ENCODE results near the gene CDC42EP5. TPM values are rescaled to one million over a fixed set of nuclear protein-coding genes. Genes with fewer than 3 reads are reported as not detected.

CDC42EP5 gene
- total RNA-seq, 1 experiment from 2014 or later: 0.25 TPM

DNA sequence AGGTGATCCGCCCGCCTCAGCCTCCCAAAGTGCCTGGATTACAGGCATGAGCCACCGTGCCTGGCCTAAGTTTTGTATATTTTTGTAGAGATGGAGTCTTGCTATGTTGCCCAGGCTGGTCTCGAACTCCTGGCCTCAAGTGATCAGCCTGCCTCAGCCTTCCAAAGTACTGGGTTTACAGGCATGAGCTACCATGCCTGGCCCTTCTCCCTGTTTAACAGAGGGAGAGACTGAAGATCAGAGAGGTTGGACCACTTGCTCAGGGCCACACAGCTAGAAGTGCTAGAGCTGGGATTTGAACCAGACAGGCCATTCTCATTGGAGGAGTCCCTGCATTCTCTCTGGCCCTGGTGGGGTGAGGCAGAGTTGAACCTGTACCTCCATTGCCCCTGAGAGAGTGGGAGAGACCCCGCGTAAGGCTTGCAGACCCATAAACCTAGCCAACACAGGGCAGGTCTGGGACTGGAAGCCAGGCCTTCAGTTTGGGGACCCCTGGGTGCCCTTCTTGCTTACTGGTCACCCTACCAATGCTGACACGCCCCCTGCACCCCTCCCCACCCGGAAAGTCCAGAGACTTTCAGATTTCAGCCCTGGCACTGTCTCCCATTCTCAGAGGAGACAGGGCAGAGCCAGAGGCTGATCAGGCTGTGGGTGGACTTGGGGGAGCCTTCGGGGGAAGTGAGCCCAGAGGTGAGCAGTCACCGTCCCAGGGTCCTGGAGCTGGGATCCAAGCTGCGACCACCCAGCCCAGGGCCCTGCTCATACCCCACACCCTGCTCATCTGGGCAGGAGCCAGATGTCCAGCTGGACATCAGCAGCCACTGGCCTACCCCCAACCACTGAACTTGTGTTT, 44.5 kb downstream of the CDC42EP5 start:
- DNase-seq (ENCODE audit: low read depth): no peak

DNA sequence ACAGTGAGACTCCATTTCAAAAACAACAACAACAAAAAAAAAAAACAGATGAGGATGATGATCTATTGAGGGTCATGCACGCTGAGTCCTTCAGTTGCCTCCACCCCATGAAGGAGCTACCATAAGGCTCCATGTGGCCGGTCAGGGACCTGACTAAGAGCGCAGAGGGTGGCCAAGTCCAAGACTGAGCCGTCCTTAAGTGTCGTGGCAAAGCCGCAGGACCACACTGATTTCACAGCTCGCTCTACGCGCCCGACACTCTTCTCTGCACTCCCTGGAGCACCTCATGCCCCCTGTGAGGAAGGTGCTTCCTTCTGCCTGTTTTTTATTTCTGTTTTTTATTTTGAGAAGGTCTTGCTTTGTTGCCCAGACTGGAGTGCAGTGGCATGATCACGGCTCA, 45.5 kb downstream of the CDC42EP5 start:
- DNase-seq (ENCODE audit: low read depth): no peak

DNA sequence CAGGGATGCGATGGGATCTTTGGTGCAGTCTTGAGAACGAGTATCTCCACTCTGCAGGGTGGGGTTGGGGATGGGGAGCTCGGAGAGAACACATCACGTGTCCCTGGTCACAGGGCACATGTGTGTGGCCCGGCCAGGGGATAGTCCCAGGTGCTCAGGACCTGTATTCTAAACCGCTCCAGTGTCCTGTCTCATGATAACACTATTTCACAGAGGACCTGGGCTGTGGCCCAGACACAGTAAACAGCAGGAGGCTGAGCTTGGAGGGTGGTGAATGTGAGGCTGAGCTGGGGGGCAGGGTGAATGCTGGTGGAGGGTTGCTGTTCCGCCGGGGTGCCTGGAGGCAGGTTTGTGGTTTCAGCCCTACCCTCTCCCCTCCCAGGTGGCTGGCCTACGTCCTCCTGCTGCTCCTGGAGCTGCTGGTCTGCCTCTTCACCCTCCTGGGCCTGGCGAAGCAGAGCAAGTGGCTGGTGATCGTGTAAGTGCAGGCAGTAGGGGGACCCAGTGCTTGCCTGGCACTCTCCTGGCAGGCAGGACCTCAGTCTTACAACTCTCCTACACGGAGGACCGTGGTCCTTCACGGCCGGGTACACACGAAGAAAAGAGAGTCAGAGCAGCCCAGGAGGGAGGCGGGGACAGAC, 46.7 kb downstream of the CDC42EP5 start:
- no peak for DNase-seq (ENCODE audit: low read depth)

- no peak for DNase-seq (ENCODE audit: low read depth)
Observed at GRCh38 chr19:54425382-54425723, 47.7 kb downstream of the CDC42EP5 start.

DNA sequence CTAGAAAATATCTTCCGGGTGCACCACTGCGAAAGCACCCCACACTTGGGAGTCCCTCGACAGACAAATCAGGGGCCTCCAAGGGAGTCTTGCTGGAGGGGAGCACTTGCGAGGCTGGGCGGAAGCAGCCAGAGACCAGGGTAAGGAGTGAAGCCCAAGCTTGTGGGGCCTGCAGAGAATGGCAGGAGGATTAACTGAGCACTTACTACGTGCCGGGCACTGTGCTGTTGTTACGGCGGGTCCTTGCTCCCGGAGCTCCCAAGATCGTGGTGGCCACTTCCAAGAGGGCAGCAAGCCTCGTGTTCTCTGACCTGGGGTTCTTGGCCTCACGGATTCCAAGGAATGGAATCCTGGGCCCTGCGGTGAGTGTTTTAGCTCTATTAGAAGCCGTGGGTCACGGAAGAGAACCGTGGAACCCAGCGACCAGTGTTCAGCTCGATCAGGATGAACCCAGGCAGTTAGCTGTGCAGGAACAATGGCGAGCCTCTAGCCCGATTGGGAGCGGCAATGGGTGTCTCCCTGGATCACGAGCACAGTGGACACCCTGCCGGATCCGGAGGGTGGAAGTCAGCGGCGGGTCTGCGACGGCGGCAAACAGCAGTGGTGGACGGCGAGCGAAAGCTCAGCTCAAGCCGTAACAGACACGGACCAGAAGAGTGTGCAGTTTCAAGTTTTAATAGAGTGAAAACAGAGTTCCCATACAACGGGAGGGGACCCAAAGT, 48.3 kb downstream of the CDC42EP5 start:
- DNase-seq (ENCODE audit: low read depth): no peak

DNA sequence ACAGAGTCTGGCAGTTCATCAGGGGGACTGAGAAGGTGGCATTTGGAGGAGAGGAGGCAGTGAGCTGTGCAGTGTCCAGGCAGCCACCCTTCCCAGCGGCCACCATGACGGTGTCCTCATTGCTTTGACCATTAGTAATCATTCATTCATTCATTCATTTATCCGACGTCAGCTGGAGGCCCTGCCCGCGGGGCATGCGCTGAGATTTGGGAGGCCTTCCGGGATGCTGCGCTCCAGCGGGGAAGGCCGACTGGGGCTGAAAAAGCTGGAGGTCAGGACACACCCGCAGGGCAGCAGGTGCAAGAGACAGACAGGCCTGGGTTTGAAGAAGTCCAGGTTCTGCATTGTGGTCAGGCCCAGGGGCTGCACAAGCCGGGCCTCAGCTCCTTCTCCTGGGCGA, 48.9 kb downstream of the CDC42EP5 start:
- no peak for DNase-seq (ENCODE audit: low read depth)

- DNase-seq (ENCODE audit: low read depth): no peak
Observed at GRCh38 chr19:54422136-54422535, 51.0 kb downstream of the CDC42EP5 start.

DNA sequence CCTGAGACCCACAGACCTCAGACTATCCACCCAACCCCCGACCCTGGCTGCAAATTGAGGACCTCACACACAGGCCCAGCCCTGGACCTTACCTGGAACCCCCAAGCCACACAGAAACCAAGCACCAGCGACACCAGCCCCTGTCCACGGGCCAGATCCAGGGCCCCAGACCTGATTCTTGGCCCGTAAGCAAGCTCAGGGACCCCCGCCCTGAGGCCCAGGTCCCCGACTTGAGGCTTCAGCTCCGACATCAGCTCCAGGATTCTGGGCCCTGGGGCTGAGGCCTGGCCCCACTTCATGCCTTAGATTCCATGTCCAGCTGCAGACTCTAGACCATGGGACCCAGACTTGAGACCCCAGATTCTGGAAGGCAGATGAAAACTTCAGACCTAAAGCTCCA, 51.6 kb downstream of the CDC42EP5 start:
- DNase-seq (ENCODE audit: low read depth): no peak

DNA sequence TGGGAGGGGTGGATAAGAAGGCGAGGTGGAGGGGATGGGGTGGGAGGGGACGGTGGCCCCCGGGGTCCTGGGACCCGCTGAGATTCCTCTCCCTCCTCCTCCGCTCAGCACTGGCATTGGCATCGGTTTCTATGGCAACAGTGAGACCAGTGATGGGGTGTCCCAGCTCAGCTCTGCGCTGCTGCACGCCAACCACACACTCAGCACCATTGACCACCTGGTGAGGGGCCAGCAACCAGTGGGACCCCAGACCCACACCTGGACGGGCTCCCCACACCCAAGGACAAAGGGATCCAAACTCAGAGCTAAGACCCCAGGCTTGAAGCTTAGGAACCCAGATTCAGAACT, 52.0 kb downstream of the CDC42EP5 start:
- no peak for DNase-seq (ENCODE audit: low read depth)

DNA sequence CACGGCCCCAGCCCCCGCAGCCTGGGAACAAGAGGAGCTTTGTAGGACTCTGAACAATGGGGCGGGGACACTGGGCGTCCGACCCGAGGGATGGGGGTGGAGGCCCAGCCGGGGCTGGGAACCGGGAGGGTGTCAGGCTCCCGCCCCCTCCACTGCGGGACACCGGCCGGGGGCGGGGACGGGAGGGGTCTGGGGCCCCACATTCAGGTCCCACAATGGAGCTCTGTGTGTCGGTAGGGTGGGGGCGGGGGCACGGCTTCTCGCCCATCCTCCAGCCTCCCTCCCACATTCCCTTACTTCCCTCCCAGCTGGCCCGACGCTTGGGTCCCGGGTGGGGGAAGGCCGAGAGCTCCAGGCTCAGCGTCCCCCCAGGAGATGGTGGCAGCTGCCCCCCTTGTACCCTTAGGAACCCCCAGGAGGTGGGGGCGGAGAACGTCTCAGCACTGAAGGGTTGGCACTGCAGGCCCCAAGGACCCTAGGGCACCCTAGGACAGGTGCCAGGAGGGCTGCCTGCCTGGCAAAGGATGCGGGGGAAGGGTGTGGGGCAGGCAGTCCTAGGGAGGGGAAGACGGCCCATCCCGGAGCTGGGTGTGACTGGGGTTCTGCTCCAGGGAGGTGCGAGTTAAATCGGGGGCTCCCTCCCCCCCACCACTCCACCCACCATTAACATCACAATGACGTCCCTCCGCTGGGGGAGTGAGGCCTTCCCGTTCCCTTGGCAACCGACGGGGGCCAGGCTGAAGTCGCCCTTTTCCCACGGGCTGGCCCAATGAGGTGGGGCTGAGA, 52.5 kb downstream of the CDC42EP5 start:
- no peak for DNase-seq (ENCODE audit: low read depth)

DNA sequence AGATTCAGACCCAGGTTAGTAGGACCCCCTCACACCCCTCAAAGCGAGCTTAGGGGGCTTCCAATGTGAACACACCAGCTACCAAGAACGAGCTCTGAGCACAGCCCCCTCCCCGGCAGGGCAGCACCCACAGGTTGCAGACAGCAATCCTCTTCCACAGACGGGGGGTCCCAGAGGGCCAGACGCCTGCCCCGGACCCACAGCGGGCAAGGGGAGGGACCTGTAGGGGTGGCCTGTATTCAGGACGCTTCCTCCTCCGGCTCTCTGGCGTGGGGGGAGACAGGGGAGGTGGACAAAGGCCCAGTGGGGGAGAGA, 53.1 kb downstream of the CDC42EP5 start:
- DNase-seq (ENCODE audit: low read depth): no peak

GRCh38 chr19:54418930-54419800, 53.9 kb downstream of the CDC42EP5 start:
- DNase-seq (ENCODE audit: low read depth): no peak

- peak; percentile 50 for DNase-seq (ENCODE audit: low read depth)
Observed at GRCh38 chr19:54418030-54418929, 54.8 kb downstream of the CDC42EP5 start.

DNA sequence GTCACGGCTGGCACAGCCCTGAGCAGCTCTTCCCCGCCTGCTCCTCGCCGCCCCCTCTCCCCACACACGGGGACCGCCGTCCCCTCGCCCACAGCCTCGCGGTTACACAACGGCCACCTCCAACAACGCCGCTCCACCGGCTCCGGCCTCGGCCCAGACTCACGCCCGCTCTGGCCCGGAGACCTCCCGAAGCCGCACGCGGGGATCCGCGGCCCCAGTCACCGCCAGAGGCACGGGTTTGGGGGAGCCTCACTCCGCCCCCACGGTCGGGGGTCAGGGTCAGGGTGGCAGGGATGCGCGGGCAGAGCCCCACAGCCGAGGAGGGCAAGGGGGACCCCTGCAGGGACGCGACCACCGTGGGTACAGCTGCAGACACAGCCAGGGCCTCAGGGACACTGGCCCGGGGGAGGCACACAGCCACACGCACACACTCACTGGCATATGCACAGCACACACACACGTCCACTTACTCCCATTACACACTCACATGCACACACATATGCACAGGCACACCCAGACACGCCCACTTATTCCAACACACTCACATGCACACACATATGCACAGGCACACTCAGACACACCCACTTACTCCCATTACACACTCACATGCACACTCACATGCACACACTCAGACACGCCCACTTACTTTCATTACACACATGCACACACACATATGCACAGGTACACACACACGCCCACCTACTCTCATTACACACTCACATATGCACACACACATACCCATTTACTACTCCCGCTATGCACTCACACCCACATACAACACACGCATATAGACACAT, 56.2 kb downstream of the CDC42EP5 start:
- DNase-seq (ENCODE audit: low read depth): no peak

DNA sequence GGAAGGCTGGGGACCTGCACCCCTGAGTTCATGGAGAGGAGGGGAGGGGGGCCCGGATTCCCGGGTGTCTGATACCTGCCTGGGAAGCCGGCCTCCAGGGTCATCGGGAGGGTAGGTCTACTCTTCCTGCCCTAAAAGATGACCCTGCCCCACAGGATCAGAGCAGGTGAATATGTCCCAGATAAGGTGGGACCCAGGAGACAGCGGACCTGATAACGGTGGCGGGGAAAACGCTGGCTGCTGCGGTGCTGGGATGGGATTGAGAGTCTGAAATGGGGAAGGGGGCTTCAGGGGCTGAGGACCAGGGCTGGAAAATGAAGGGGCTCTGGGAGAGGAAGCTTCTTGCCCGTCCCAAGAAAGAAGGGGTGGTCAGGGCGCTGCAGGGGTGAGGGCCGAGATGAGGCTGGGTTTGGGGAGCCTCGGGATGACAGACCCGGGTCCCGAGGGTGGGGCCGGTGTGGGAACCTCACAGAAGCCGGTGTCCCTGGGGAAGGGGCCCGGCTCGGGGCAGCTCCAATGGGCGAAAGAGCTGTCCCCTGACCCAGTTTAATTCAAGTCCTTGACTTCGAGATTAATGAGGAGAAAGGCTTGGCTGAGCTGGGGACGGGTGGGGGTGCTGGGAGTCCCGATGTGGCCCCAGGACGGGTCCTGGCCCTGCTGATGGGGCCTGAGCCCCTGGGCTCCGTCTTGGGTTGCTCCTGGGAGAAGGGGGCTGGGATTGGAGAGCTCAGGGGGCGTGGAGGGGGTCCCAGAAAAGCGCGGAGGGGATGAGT, 57.0 kb downstream of the CDC42EP5 start:
- no peak for DNase-seq (ENCODE audit: low read depth)

DNA sequence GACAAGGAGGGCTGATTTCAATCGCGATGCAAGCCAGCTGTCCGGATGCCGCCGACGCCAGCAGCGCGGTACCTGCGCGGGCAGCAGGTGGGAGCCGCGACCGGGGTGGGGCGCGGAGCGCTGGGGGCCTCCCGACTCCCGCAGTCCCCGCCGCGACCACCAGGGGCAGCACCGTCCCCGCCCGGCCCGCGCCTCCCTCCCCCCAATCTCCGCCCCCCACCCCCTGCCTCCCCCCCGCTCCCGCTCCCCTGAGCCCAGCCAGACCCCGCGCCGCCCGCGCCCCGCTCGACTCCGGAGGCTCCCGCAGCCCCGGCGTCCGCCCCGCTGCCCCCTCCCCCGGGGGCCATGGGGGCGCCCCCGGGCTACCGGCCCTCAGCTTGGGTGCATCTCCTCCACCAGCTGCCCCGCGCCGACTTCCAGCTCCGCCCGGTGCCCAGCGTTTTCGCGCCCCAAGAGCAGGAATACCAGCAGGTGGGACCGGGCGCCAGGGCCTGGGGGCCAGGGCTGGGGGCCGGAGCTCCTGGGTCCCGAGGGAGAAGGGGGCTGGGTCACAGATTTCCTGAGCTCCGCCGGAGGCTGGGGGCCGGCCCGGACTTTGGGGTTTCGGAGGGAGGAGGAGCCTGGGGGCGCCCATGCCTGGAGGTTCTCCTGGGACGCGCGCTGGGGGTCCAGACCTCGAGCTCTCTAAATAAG, 57.7 kb downstream of the CDC42EP5 start, which contains the start of gene TTYH1:
TTYH1 (plus strand) TSS at position 257 of the 693 bp plus-strand sequence; CDS start at position 346, 89 bp downstream.
- no peak for DNase-seq (ENCODE audit: low read depth)

Measured in M059J (cell line).